Mesothelial cell of epicardium (in vitro differentiated cells): Measurements from ENCODE around the gene NBL1. TPM values are rescaled to one million over a fixed set of nuclear protein-coding genes. Genes with fewer than 3 reads are reported as not detected.

Experiments used
- DNase-seq, 2 experiments: peaks; one replicate each; pipeline ENCODE4 v3.0.0; 2021; ENCODE audit warnings: low spot score in 2 of 2; ENCODE audit not compliant: unreplicated experiment in 2 of 2
- H3K27ac Mint-ChIP-seq: 2 replicates; pipeline ENCODE4 v1.8.0; 2021; ENCODE audit warnings: mixed read lengths
- H3K27me3 Mint-ChIP-seq: 2 replicates; pipeline ENCODE4 v1.8.0; 2021; ENCODE audit warnings: low read depth, mixed read lengths
- H3K36me3 Mint-ChIP-seq: 2 replicates; pipeline ENCODE4 v1.8.0; 2021; ENCODE audit warnings: mixed read lengths
- H3K4me1 Mint-ChIP-seq: 2 replicates; pipeline ENCODE4 v1.8.0; 2021; ENCODE audit warnings: mixed read lengths
- H3K4me3 Mint-ChIP-seq: 2 replicates; pipeline ENCODE4 v1.8.0; 2021; ENCODE audit warnings: mild to moderate bottlenecking, moderate library complexity, mixed read lengths
- H3K9me3 Mint-ChIP-seq: 2 replicates; pipeline ENCODE4 v1.8.0; 2021; ENCODE audit warnings: mixed read lengths
- CTCF ChIP-seq: fragments of 200-600 bp; sonication (generic); IDR thresholded peaks from one replicate; pipeline ENCODE4 v1.5.0; 2021; ENCODE audit warnings: antibody characterized with exemption; ENCODE audit not compliant: unreplicated experiment
- total RNA-seq: library from RNA; stranded (reverse); gene quantifications from 3 replicates; pipeline ENCODE4 v1.2.1, GENCODE V29; 2021

The NBL1 gene
- total RNA-seq, 1 donor from 2014 or later, result 22.9 TPM

GRCh38 chr1:19648689-19649088 lies 4.6 kb downstream of the NBL1 start:
- no peak overlapping the region for H3K27ac Mint-ChIP-seq

GRCh38 chr1:19650416-19651140 lies 6.5 kb downstream of the NBL1 start:
- Mint-ChIP-seq H3K27ac (no peak overlapping the region), H3K27me3 (peaks cover 9% of the 10 kb centered on the region), H3K4me1 (peaks cover 2% of the 10 kb centered on the region), H3K9me3 (no peaks in the 10 kb centered on the region), H3K4me3 (no peak overlapping the region), H3K36me3 (no peaks in the 10 kb centered on the region)
- no peak for DNase-seq
- no peak for TF ChIP-seq CTCF

More at GRCh38 chr1:19648689-19649088, 4.6 kb downstream of the NBL1 start:
- no peak for TF ChIP-seq CTCF
- peaks cover 13% of the 10 kb centered on the region for H3K27me3 Mint-ChIP-seq
- H3K9me3 Mint-ChIP-seq, result no peaks in the 10 kb centered on the region
- no peaks in the 10 kb centered on the region for H3K36me3 Mint-ChIP-seq
- DNase-seq, result no peak
- peaks cover 4% of the 10 kb centered on the region for H3K4me1 Mint-ChIP-seq
- H3K4me3 Mint-ChIP-seq, result no peak overlapping the region

- Mint-ChIP-seq H3K27ac (no peak overlapping the region), H3K36me3 (no peaks in the 10 kb centered on the region), H3K4me1 (peaks cover 2% of the 10 kb centered on the region), H3K9me3 (no peaks in the 10 kb centered on the region), H3K4me3 (no peak overlapping the region), H3K27me3 (peaks cover 3% of the 10 kb centered on the region)
- peak in 1 of 2 experiments; percentile 56 for DNase-seq
- TF ChIP-seq CTCF, result peak; percentile 20
These were observed 7.1 kb downstream of the NBL1 start for GRCh38 chr1:19651141-19651737.

GRCh38 chr1:19654386-19654785 lies 10.3 kb downstream of the NBL1 start:
- Mint-ChIP-seq H3K27me3 (no peaks in the 10 kb centered on the region), H3K4me1 (peaks cover 3% of the 10 kb centered on the region), H3K36me3 (no peaks in the 10 kb centered on the region), H3K9me3 (no peaks in the 10 kb centered on the region), H3K27ac (no peak overlapping the region), H3K4me3 (no peak overlapping the region)
- no peak for TF ChIP-seq CTCF
- no peak for DNase-seq

- TF ChIP-seq CTCF, result no peak
- H3K27ac Mint-ChIP-seq, result no peak overlapping the region
These were observed 11.0 kb downstream of the NBL1 start for GRCh38 chr1:19654886-19655717.

More at GRCh38 chr1:19654886-19655717, 11.0 kb downstream of the NBL1 start:
- peaks cover 7% of the 10 kb centered on the region for H3K4me1 Mint-ChIP-seq
- no peak overlapping the region for H3K4me3 Mint-ChIP-seq
- H3K27me3 Mint-ChIP-seq, result peaks cover 4% of the 10 kb centered on the region
- no peaks in the 10 kb centered on the region for H3K9me3 Mint-ChIP-seq
- no peaks in the 10 kb centered on the region for H3K36me3 Mint-ChIP-seq
- no peak for DNase-seq
